H1 (cell line): Measurements from ENCODE around the gene CD300A. TPM values are rescaled to one million over a fixed set of nuclear protein-coding genes. Genes with fewer than 3 reads are reported as not detected.

Experiments used
- SP4 ChIP-seq: IDR thresholded peaks from 2 replicates; pipeline ENCODE4 v1.6.1; 2012; ENCODE audit warnings: low read length, inconsistent platforms
- polyA plus RNA-seq, 7 experiments: library from polyadenylated mRNA; depleted of rRNA in 3 of 7; stranded (reverse) in 5 of 7; unstranded in 2 of 7; fragments of >200 nt in 5 of 7; fragments of 200-250 nt in 2 of 7; gene quantifications; 1 replicate in 5 of 7; 2 replicates in 1 of 7; 4 replicates in 1 of 7; pipeline versions ENCODE4 v1.2.1 to v1.2.3, GENCODE V29; 2011 to 2013; ENCODE audit warnings: missing spikeins in 2 of 7, mixed read lengths in 2 of 7
- total RNA-seq: library from RNA; stranded (reverse); fragmentation: NEBNext Ultra II Directional; extraction: Animal tissue kit (Norgen Biotek cat#: 25700); gene quantifications from 2 replicates; pipeline ENCODE4 v1.2.1, GENCODE V29; 2021
- TF ChIP-seq, protein P1 (sequence below): IDR thresholded peaks from 2 replicates; pipeline ENCODE4 v1.6.1; 2011; ENCODE audit warnings: low read length, improper control_type of control experiment

CD300A gene
- total and polyA plus RNA-seq, 2 of the 8 experiments (the other 6 are each of a cell fraction or from before 2014, with no cell fraction given): 0.52 to 1.3 TPM

DNA sequence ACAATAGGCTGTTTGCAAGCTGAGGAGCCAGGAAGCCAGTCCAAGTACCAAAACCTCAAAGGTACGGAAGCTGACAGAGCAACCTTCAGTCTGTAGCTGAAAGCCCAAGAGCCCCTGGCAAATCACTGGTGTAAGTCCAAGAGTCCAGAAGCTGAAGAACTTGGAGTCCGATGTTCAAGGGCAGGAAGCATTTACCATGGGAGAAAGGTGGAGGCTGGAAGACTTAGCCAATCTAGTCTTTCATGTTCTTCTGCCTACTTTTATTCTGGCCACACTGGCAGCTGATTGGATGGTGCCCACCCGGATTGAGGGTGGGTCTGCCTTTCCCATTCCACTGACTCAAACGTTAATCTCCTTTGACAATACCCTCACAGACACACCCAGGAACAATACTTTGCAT is 49.5 kb downstream of the CD300A start (continued):
- TF ChIP-seq SP4: no peak
- TF ChIP-seq, protein P1, sequence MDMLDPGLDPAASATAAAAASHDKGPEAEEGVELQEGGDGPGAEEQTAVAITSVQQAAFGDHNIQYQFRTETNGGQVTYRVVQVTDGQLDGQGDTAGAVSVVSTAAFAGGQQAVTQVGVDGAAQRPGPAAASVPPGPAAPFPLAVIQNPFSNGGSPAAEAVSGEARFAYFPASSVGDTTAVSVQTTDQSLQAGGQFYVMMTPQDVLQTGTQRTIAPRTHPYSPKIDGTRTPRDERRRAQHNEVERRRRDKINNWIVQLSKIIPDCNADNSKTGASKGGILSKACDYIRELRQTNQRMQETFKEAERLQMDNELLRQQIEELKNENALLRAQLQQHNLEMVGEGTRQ: no peak
